K562 (cell line): Measurements from ENCODE around the gene SH3PXD2B. TPM values are rescaled to one million over a fixed set of nuclear protein-coding genes. Genes with fewer than 3 reads are reported as not detected.

Experiments used
- ARID3A ChIP-seq: IDR thresholded peaks from 2 replicates; pipeline ENCODE4 v1.6.1; 2012; ENCODE audit warnings: low read depth, low read length, improper control_type of control experiment, borderline replicate concordance
- GATAD2A ChIP-seq: fragments of 450-650 bp; IDR thresholded peaks from 2 replicates; pipeline ENCODE4 v1.6.1; 2017
- HBP1 ChIP-seq: fragments of 450-650 bp; formaldehyde crosslinking; IDR thresholded peaks from 2 replicates; pipeline ENCODE4 v1.4.0; 2022; ENCODE audit warnings: missing genetic modification characterization
- HCFC1 ChIP-seq: IDR thresholded peaks from 2 replicates; pipeline ENCODE4 v1.6.1; 2012; ENCODE audit warnings: low read depth, low read length, improper control_type of control experiment
- HDAC2 ChIP-seq: fragments of 450-650 bp; IDR thresholded peaks from 2 replicates; pipeline ENCODE4 v1.6.1; 2016; ENCODE audit warnings: mild to moderate bottlenecking
- HMG20A ChIP-seq: fragments of 450-650 bp; formaldehyde crosslinking; conservative IDR thresholded peaks from 2 replicates; pipeline ENCODE4 v1.4.0; 2020; ENCODE audit warnings: mild to moderate bottlenecking, mixed read lengths
- HNRNPH1 ChIP-seq: fragments of 200-400 bp; formaldehyde crosslinking; optimal IDR thresholded peaks from 2 replicates; pipeline ENCODE3; 2017; ENCODE audit warnings: low read depth, mild to moderate bottlenecking, low read length, moderate library complexity
- KDM1A ChIP-seq, 2 experiments: fragments of 450-650 bp; IDR thresholded peaks; 2 replicates each; pipeline ENCODE4 v1.6.1; 2016; ENCODE audit warnings: mild to moderate bottlenecking in 2 of 2
- LARP7 ChIP-seq: fragments of 450-650 bp; IDR thresholded peaks from 2 replicates; pipeline ENCODE4 v1.6.1; 2016
- SFPQ ChIP-seq: fragments of 200-400 bp; formaldehyde crosslinking; IDR thresholded peaks from 2 replicates; pipeline ENCODE4 v1.6.1; 2017; ENCODE audit warnings: mild to moderate bottlenecking, low read depth, low read length, moderate library complexity
- SOX6 ChIP-seq: fragments of 450-650 bp; IDR thresholded peaks from 2 replicates; pipeline ENCODE4 v1.6.1; 2014; ENCODE audit warnings: mild to moderate bottlenecking
- SP2 ChIP-seq: IDR thresholded peaks from 2 replicates; pipeline ENCODE4 v1.6.1; 2011; ENCODE audit warnings: mild to moderate bottlenecking, low read depth, low read length, moderate library complexity; ENCODE audit not compliant: poor library complexity, severe bottlenecking; ENCODE audit errors: extremely low read depth
- TOE1 ChIP-seq, 2 experiments: fragments of 450-650 bp in 1 of 2; sonication (generic) in 1 of 2; formaldehyde crosslinking in 1 of 2; IDR thresholded peaks; 2 replicates each; pipeline versions ENCODE4 v1.7.1 to v1.8.0; 2016 to 2022; ENCODE audit warnings: borderline replicate concordance in 2 of 2, mild to moderate bottlenecking in 2 of 2, antibody characterized with exemption in 1 of 2, inconsistent platforms in 1 of 2, low read depth in 1 of 2, missing genetic modification reagents in 1 of 2, moderate library complexity in 1 of 2
- ZBTB17 ChIP-seq: fragments of 450-650 bp; formaldehyde crosslinking; IDR thresholded peaks from 2 replicates; pipeline ENCODE4 v1.4.0; 2020; ENCODE audit warnings: mild to moderate bottlenecking
- ZBTB43 ChIP-seq: sonication (generic); formaldehyde crosslinking; IDR thresholded peaks from 2 replicates; pipeline ENCODE4 v1.8.0; 2023; ENCODE audit warnings: mild to moderate bottlenecking, missing genetic modification reagents
- ZFP1 ChIP-seq: fragments of 450-650 bp; formaldehyde crosslinking; IDR thresholded peaks from 2 replicates; pipeline ENCODE4 v1.4.0; 2020; ENCODE audit warnings: mild to moderate bottlenecking, mixed read lengths
- ZNF253 ChIP-seq: fragments of 250-450 bp; sonication (Bioruptor Pico); conservative IDR thresholded peaks from 2 replicates; pipeline ENCODE4 v1.6.1; 2021; ENCODE audit warnings: mild to moderate bottlenecking
- ZNF311 ChIP-seq: fragments of 250-450 bp; sonication (Bioruptor Pico); IDR thresholded peaks from 2 replicates; pipeline ENCODE4 v1.4.0; 2020; ENCODE audit warnings: mild to moderate bottlenecking, moderate library complexity
- ZNF324 ChIP-seq: fragments of 250-450 bp; sonication (Bioruptor Pico); IDR thresholded peaks from 2 replicates; pipeline ENCODE4 v1.4.0; 2020; ENCODE audit warnings: mild to moderate bottlenecking
- ZNF449 ChIP-seq: fragments of 250-450 bp; sonication (Bioruptor Pico); IDR thresholded peaks from 2 replicates; pipeline ENCODE4 v1.8.0; 2022; ENCODE audit warnings: moderate library complexity, mild to moderate bottlenecking, inconsistent platforms
- ZNF778 ChIP-seq: fragments of 450-650 bp; formaldehyde crosslinking; IDR thresholded peaks from 2 replicates; pipeline ENCODE4 v1.4.0; 2020; ENCODE audit warnings: mild to moderate bottlenecking, moderate library complexity
- polyA plus RNA-seq, 8 experiments: library from polyadenylated mRNA; depleted of rRNA in 4 of 8; stranded (reverse) in 5 of 8; unstranded in 3 of 8; fragments of >200 nt; fragmentation: Nextera tagmentation in 2 of 8; fragmentation: Illumina TruSeq in 1 of 8; extraction: Ambion mirVana in 2 of 8; extraction: Trizol in 1 of 8; gene quantifications; 2 replicates each; pipeline versions ENCODE4 v1.2.1 to v1.2.3, GENCODE V29; 2011 to 2014; ENCODE audit warnings: inconsistent platforms in 1 of 8, missing spikeins in 1 of 8
- total RNA-seq, 7 experiments: library from RNA; depleted of rRNA in 6 of 7; stranded (reverse); fragments of >200 nt in 6 of 7; fragmentation: Illumina TruSeq in 2 of 7; extraction: Trizol in 2 of 7; gene quantifications; 2 replicates each; pipeline versions ENCODE4 v1.2.1 to v1.2.3, GENCODE V29; 2011 to 2021; ENCODE audit warnings: low replicate concordance in 1 of 7

The SH3PXD2B gene
- total and polyA plus RNA-seq, 9 of the 15 experiments (the other 6 are each of a cell fraction or from before 2014, with no cell fraction given) = 0.04 to 0.66 (median 0.19) TPM

- TF ChIP-seq SP2 (no peak), KDM1A (IDR thresholded peaks at IDR 0.05) (no peak), SOX6 (no peak), HDAC2 (no peak), HNRNPH1 (no peak), LARP7 (no peak), ZNF449 (CRISPR knock-in tag) (no peak), ZNF324 (CRISPR knock-in tag) (no peak), ZBTB43 (CRISPR knock-in tag) (no peak), TOE1 (IDR thresholded peaks at IDR 0.05; ENCODE audit: borderline replicate concordance) (peak; percentile 46; the same call in 1 of the 2 replicates), TOE1 (CRISPR knock-in tag; IDR thresholded peaks at IDR 0.05; ENCODE audit: borderline replicate concordance, low read depth) (no peak), SFPQ (no peak), HCFC1 (no peak), ZNF253 (no peak), HBP1 (no peak), HMG20A (CRISPR knock-in tag) (no peak), GATAD2A (no peak), ZNF778 (no peak), ZBTB17 (CRISPR knock-in tag) (no peak), ZNF311 (CRISPR knock-in tag) (no peak), ZFP1 (CRISPR knock-in tag) (no peak), ARID3A (no peak)
These were observed 92.6 kb downstream of the SH3PXD2B start (continued) for GRCh38 chr5:172361566-172362238.
